HG03135 (cell line): Measurements from ENCODE around the gene LRIT2.

Source experiments
- ATAC-seq: cut with Tn5 transposase; IDR thresholded peaks from one replicate; pipeline ENCODE4 v1.9.1; 2021; ENCODE audit warnings: mild to moderate bottlenecking, moderate library complexity; ENCODE audit not compliant: unreplicated experiment

LRIT2 gene

DNA sequence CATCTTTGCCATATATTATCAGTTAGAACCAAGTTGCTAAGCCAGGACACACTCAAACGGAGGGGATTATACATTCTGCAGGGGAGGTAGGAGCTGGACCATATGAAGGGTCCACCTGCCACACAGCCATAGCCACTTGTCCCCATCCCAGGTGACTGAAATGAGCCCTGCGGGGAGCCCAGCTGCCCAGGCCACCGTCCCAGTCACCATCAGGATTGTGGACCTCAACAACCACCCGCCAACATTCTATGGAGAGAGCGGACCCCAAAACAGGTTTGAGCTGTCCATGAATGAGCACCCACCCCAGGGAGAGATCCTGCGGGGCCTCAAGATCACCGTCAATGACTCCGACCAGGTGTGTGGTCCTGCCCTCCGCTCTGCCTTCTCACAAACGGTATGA lies 17.3 kb downstream of the LRIT2 start:
- ATAC-seq = no peak

DNA sequence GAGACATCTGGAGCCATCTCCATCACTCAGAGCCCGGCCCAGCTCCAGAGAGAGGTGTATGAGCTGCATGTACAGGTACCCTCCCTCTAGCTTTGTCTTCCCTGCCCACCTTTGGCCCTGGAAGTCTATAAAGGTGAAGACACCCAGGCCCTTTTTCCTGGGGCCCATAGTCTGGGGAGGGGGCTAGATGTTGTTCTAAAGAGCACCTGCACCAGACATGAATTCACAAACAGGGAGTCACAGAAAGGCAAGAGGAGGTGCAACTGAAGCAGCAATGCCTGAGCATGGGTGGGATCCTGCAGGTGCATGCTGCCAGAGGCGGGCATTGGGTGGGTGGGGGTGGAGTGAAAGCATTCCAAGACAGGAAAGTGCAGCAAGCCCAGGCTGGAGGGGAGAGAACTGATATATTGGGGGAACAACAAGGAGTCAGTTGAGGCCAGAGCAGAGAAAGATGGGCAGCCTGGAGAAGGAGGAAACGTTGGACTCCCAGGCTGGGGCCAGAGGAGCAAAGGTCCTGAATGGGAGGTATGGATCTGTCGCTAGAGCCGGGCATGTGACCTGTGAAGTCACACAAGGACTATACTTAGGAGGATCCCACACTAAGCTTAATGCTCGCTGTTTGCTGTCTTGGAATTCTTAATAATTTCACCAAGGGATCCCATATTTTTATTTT lies 19.4 kb downstream of the LRIT2 start:
- ATAC-seq = no peak

DNA sequence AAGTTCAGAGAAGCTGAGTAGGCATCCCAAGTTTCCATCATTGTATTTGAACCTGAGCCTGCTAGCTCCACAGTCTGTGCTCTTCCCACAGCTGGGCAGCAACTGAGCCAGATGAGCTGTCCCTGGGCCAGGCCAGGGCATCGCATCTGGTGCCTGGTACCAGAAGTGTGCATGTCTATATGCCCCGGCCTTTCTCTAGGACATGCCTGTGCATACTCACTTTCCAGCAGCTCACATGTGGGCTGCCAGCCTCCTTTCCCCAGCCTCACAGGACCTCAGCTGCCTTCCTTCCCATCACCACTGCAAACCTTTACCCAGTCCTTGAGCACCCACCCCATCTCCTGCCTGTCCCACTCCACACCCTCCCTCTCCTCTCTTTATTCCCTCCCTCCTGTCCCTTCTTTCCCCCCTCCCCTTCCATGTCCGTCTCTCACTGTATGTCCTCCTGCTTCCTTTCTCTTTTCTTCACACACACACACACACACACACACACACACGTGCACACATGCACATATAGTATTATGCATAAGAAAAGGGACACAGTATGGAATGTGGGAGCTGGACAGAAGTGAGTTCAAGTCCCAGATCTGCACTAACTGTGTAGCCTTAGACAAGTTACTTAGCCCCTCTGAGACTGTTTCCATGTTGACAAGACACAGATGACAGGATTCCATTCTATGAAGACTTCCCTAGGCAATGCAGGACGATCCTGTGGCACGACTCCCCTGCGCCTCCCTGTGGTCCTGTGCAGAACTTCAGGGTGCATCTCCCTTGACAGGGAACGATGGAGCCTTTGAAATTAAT lies 20.1 kb downstream of the LRIT2 start:
- ATAC-seq = peak; percentile 72

DNA sequence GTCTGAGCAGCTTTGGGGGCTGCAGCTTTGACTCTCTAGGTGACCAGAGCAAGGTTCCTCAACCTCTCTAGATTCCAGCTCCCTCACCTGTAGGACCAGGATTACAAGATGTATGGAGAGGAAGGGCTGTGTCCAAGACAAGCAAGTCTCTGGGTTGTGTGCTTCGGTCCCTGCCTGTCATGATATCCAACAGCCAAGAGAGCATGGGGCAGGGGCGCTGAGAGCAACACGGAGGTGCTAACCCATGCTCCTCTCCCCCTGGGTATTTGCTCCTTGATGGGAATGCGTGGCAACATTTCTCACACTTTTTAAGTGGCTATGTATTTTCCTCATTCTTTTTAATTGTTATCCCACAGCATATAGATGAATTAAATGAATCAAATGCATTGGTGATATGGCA lies 20.7 kb downstream of the LRIT2 start:
- ATAC-seq = no peak

DNA sequence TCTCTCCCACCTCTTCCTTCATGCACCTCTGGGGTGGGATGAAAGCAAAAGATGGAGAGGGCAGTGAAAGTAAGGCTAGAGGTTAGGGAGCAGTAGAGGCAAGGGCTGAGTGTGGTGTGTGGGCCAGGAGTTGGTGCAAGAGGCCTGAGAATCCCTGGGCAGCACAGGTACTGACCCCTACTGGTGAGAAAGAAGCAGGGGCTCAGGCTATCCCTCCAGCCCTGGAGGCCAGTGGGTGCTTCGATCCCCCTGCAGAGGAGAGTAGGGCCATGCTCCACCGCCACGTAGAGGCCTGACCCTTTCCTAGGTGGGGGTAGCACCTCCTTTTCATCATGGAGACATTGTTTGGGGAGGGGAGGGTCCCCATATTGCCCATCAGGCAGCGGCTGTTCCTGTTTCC lies 21.2 kb downstream of the LRIT2 start:
- peak; percentile 49 for ATAC-seq

DNA sequence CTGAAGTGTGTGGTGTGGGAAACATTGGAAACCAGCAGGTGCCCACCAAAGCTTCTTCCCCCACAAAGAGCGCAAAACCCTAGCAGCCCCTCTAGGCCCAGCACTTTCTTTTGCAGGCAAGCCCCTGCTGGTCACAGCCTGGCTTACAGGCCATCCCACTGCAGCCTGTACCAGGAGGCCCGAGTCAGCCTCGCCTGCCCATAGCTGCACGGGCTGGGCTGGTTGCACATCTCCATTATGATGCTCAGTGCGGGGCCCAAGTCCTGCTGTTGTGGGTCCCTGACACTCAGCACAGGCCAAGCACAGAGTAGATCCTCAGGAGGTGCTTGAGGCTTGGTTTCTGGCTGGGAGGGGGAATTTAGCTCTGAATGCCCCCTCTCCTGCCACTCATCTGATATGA lies 23.0 kb downstream of the LRIT2 start:
- ATAC-seq = no peak

DNA sequence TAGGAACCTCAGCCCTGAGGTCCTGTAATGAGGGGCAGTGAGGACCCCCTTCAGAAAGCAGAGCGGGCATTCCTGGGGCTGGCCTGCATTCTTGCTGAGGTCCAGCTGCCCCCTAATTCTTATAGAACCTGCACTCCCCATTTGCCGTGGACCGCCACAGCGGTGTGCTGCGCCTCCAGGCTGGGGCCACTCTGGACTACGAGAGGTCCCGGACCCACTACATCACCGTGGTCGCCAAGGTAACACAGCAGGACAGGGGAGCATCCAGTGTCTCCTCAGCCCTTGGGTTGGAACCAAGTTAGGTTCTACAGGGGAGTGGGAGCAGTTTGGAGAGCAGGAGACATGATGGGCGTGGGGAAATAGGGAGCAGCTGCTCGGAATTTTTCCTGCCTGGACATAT lies 23.7 kb downstream of the LRIT2 start:
- no peak for ATAC-seq

DNA sequence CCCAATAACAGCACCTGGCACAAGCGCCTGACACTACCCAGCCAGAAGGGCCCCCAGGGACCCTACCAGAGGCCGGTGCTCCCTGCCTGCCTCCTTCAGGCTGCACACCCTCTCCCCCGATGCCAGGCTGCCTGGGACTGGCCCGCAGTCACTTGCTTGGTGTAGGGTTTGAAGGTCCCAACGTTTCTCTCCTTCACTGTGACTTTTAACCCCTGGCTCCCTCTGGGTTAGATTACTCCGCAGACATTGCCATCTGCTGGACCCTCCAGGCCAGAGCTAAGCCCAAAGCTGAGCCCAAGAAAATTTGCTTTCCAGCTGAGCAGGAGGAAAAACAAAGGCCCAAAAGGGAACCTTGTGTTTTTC lies 24.1 kb downstream of the LRIT2 start:
- ATAC-seq = no peak

DNA sequence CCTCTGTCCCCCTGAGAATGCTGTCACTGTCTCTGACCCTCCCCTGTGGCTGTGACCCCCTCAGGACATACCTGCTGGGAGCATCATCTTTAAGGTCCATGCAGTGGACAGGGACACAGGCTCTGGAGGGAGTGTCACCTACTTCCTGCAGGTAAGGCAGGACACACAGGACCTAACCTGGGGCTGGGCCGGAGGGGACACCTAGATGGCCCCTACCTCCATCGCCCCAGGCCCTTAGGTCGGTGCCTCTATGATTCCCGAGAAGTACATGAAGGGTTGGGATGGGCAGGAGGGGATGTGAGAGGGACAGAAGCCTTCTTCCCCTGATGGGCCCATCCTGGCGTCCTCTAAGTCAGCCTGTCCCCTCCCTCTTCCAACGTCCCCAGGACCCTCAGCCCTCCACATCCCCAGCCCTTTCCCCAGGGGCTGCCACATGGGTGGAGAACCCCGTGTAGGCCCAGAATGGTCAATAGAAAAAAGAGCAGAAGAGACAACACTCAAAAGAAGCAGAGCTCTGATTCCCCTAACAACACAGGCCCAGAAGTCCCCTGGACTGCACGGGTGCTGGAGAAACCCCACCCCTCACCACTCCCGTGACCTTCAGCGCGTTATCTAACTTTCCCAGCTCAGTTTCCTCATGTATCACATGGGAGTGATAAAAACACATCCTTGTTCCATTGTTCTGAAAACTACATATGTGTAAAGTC lies 24.7 kb downstream of the LRIT2 start:
- ATAC-seq = no peak

DNA sequence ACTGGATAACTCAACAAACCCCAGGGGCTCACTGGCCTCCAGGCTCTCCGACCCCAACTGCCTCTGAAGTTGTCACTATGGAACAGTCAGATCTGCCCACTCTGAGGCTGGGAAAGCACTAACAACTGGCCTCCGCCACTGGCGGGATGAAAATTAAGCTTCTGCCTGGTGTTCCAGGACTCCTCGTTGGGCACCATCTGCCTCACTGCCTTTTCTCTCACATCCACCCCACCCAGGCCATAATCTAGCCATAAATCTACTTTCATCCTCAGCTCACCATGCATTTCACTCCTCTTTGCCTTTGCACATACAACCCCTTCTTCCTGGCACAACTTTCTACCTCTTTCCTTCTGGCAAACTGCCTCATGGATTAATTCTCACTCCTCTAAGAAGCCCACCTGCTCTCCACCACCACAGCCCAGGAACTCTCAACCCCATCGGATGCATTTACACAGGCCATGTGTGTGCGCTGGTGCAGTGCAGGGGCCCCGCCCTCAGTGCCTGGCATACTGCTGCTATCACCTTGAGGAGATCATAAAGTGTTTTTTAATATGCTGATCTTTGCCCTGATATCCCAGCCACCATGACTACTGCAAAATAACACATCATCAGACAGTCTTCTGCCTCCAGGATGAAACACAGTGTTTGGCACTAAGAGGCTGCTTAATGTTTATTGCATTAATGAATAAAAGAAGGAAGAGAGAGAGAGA lies 27.0 kb downstream of the LRIT2 start:
- no peak for ATAC-seq

DNA sequence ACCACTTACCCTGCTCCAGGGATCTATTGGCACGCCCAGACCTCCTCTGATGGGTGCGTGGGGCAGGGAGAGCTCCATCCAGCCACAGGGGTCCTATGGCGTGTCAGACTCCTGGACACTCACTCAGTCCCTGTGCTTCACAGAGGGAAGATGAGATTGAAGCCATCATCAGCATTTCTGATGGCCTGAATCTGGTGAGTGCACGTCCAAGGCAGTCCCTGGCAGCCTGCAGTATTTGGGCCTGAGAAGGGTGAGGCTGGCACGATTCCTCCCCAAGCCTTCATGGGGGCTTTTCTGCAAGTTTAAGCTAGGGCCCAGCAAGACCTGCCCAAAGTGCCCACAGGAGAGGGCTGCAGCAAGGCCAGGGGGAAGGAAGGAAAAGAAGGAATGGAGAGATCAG lies 27.7 kb downstream of the LRIT2 start:
- no peak for ATAC-seq

DNA sequence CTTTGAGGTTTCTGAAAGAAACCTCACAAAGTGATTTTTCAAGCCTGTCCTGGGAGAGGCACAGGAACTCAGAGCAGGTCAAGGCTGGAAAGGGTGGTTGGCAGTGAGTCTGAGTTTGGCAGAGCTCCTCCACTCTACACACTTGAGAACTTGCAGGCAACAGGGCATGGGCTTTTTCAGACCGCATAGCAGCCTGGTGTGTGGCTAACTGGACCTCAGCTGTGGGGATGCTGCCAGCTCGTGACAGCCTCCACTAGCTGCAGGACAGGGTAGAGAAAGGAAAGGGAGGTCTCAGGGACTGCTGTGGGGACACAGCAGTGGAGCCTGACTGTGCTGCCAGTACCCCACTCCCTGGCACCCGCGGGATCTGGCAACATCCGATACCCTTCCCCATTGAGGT lies 28.4 kb downstream of the LRIT2 start:
- no peak for ATAC-seq

DNA sequence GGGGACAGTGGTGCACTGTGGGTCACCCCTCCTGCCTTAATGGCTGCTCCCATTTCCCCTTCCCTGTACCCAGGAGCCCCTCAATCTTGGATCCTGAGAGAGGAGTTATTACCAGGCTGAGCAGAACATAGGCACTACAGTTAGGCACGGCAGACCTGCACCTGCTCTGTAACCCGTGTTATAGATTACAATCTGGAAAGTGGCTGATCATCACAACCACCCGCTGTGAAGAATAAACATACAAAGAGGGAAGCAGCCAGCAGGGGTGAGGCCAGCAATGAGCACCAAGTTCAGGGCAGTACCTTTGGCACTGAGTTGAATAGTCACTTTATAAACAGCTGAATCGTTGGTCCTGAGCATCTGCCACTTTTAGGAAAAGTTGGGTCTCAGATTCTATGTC lies 29.3 kb downstream of the LRIT2 start:
- ATAC-seq = no peak

DNA sequence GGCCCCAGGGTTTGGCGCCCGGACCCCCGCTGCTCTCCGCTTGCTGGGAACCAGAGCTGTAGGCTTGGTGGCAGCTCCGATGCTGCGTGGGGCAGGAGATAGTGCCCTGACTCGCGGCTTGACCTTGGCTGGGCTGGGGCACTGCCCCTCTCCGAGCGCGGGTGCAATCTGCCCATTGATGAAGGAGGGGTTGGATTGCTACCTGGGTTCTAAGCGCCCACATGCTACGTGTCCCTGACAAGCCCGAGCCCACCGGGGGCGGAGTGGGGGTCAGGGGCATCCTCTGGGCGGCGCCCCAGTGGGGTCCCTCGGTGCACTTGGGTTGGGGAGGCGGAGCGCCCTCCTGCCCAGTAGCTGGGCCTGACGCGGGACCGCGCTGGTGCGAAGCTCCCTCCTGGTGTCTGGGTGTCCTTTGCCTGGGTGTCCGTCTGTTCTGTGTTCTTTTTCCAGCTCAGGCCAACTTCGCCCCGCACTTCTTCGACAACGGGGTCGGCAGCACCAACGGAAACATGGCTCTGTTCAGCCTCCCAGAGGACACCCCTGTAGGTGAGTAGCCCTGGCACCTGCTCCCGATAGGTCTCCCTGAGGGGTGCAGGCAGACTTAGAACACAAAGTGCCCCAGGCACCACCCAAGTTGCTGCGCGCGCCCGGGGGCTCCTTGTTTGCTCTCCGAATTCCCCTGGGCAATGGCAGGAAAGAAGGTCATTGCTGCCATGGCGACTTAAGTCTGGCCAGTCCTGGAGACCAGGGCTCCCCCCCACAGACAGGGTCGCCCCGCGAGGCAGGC lies 30.1 kb downstream of the LRIT2 start:
- ATAC-seq = no peak

DNA sequence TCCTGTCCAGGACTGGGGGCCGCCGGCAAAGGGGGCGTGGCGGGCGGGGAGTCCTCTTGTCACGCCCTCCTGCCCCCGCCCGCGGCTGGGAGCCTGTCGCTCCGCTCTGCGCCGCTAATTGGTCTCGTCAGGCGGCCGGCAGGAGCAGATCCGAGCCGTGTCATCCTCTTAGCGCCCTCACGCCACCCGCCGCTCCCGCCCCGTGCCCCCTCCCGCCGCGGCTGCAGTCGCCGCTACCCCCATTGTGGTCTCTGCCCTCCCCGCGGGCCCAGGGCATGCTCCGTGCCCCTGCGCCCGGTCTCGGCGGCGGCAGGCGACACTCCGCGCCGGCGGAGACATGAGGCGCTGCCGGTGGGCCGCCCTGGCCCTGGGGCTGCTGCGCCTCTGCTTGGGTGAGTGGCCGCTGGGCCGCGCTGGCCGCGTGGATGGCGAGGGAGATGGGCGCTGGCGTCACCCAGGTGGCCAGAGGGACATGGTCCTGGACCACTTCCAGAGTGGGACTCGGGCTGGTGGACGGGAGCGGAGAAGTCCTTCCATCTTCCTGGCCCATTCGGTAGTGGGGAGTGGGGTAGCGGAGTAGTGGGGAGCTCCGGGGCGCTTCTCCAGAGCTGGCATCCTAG lies 30.8 kb downstream of the LRIT2 start, which contains the start of gene CDHR1:
CDHR1 (plus strand) TSS at position 114 of the 620 bp plus-strand sequence; CDS start at position 338, 224 bp downstream.
- peak; percentile 64 for ATAC-seq

DNA sequence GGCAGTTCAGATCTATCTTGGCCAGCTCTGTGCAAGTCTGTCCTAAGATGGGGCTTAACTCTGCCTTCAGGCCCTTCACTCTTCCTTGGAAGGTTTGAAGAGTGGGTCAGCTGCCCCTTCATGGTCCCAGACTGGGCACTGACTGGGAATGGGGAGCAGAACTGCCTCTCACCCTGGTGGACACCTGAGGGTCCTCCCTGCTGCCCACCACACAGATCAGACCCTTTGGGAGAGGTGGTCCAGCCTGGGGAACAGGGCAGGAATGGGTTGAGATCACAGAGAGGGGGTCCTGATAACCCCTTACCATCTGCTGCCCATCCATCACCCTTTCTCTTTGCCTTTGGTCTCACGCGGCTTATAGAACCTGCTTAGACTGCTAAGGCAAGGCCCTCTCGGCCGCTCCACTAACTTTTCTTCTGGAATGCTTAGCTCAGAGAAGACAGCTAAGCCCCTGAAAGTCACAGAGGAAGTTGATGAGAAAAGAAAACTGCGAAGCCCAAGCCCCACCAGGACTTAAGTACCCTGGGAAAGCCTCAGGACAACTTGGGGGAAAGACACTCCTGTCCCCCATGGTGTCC lies 31.4 kb downstream of the LRIT2 start:
- ATAC-seq = no peak

DNA sequence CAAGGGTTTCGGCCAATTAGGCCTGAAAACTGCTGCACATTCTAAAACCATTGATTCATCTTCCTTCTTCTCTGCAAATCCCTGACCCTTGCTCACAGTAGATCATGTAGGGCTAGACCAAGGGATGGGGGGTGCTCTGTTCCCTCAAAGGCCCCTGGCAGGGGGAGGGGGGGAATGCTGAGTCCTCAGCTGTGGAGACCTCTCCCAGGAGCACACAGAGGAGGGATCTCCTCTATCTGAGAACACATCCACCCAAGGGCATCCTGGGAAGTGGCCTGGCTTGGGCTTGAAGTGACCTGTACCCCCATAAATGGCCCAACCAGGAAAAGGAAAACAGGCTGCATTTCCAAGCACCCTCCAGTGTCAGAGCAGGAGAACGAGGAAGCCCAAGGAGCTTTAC lies 32.0 kb downstream of the LRIT2 start:
- no peak for ATAC-seq

DNA sequence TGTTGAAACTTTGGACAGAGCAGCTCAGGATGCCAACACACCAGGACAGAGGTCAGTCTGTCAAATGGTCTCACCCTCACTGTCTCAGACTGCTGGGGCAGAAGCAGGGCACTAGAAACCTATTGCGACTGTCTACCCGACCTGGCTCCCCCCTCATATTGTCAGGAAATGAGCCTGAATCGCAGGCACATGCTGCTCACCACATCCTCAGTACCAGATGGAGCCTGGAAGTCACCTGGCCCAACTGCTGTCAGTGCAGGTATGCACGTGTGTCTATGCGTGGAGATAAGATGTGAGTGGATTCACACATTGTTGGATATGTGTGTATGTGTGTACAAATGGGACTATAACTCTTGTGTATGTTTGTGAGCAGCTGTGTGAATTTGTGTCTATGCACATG lies 34.2 kb downstream of the LRIT2 start:
- ATAC-seq = no peak

DNA sequence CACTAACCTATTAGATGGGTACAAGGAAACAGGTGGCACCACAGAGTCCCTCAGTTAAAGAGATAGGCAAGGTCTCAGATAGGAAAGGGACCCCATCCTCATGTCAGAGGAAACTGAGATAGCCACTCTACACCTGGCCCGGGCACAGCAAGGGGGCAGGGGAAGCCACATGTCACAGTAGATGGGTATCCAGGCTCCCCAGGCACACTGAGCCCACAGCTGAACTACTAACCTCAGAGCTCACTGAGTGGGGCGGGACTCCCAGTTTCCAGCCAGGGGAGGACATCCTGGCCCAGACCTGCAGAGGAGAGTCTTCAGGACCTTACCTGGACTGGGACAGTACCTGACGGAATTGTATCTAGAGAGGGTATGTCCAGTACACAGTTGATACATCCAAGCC lies 34.7 kb downstream of the LRIT2 start:
- ATAC-seq = no peak

DNA sequence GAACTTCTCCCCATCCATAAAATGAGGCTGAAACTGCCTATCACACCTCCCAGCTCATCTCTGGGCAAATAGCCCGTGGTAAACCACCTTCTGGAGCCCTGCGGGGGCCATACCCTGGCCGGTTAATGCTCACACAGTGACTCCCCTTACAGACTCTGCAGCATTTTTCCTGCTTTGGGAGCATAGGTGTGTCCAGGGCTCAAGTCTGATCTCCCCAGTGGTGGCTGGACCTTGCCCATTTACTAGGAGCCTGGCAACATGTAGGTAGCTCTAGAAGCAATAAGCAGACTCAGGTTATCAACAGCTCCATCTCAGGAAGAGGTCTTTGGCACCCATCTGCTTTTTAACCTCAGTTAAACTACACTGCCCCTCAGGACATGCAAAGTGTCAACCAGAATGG lies 36.5 kb downstream of the LRIT2 start:
- ATAC-seq = no peak
